Skin epidermis (tissue), 12 donors: ENCODE results near the gene FABP7.

ENCODE experiments used
- H3K27ac ChIP-seq, 21 experiments: fragments of 200-600 bp; sonication (generic) in 11 of 21; one replicate each; pipeline ENCODE4 v1.5.0; 2020; ENCODE audit warnings: mild to moderate bottlenecking in 3 of 21, inconsistent platforms in 2 of 21, moderate library complexity in 2 of 21
- H3K4me3 ChIP-seq, 7 experiments: fragments of 200-600 bp; sonication (generic) in 2 of 7; one replicate each; pipeline ENCODE4 v1.5.0; 2020; ENCODE audit warnings: inconsistent platforms in 2 of 7, mild to moderate bottlenecking in 2 of 7, moderate library complexity in 1 of 7

Gene FABP7

GRCh38 chr6:122818866-122819265, 39.4 kb downstream of the FABP7 start:
- H3K4me3 ChIP-seq: no peak overlapping the region
- H3K27ac ChIP-seq: no peak overlapping the region

GRCh38 chr6:122821095-122821494, 41.6 kb downstream of the FABP7 start:
- no peak overlapping the region for H3K27ac ChIP-seq

GRCh38 chr6:122825163-122825562, 45.6 kb downstream of the FABP7 start:
- H3K27ac ChIP-seq: no peak overlapping the region

More at GRCh38 chr6:122821095-122821494, 41.6 kb downstream of the FABP7 start:
- no peak overlapping the region for H3K4me3 ChIP-seq

GRCh38 chr6:122829456-122829855, 49.9 kb downstream of the FABP7 start:
- Histone ChIP-seq H3K27ac (no peak overlapping the region), H3K4me3 (no peak overlapping the region)

More at GRCh38 chr6:122825163-122825562, 45.6 kb downstream of the FABP7 start:
- H3K4me3 ChIP-seq: no peak overlapping the region

- H3K4me3 ChIP-seq: no peak overlapping the region
Observed at GRCh38 chr6:122831511-122831910, 52.0 kb downstream of the FABP7 start.

GRCh38 chr6:122832459-122832858, 52.9 kb downstream of the FABP7 start:
- Histone ChIP-seq H3K27ac (no peak overlapping the region), H3K4me3 (no peak overlapping the region)

More at GRCh38 chr6:122831511-122831910, 52.0 kb downstream of the FABP7 start:
- no peak overlapping the region for H3K27ac ChIP-seq

GRCh38 chr6:122833021-122833491, 53.5 kb downstream of the FABP7 start:
- no peak overlapping the region for H3K27ac ChIP-seq
- H3K4me3 ChIP-seq: no peak overlapping the region
